IPS-18a (cell line): Measurements from ENCODE around the gene PLAC8L1.

ENCODE experiments used
- H3K27ac ChIP-seq: one replicate; pipeline ENCODE4 v1.5.1; 2013; ENCODE audit warnings: low read length
- H3K27me3 ChIP-seq: one replicate; pipeline ENCODE4 v1.6.1; 2013; ENCODE audit warnings: mild to moderate bottlenecking, low read length; ENCODE audit not compliant: control insufficient read depth, insufficient read depth
- H3K36me3 ChIP-seq: one replicate; pipeline ENCODE4 v1.6.1; 2013; ENCODE audit warnings: low read depth, low read length; ENCODE audit not compliant: control insufficient read depth
- H3K4me1 ChIP-seq: one replicate; pipeline ENCODE4 v1.6.1; 2013; ENCODE audit warnings: low read depth, low read length; ENCODE audit not compliant: control insufficient read depth
- H3K4me3 ChIP-seq: one replicate; pipeline ENCODE4 v1.5.1; 2013; ENCODE audit warnings: low read length
- H3K9ac ChIP-seq: one replicate; pipeline ENCODE4 v1.6.1; 2013; ENCODE audit warnings: mild to moderate bottlenecking, low read length, moderate library complexity
- H3K9me3 ChIP-seq: one replicate; pipeline ENCODE4 v1.6.1; 2013; ENCODE audit warnings: low read depth, low read length; ENCODE audit not compliant: control insufficient read depth

The PLAC8L1 gene

DNA sequence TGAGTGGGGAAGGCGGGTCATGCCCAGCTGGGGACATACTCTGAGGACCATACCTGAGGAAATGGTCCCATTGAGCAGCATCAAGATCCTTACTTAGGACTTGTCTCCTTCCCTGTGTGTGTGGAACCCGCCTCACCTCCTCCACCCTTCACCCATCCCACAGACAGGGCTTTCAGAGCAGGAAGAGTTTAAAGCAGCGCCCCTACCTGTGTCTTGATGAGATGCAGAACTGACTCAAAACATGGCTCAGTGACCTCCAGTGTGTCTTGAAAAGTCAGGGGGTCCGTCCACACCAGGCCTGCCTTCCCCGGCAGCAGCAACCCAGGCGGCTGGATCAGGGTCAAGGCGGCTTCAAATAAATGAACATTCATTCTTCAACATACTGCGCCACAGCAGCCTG is 38.4 kb downstream of the PLAC8L1 start:
- Histone ChIP-seq H3K4me1 (no peaks in the 10 kb centered on the region), H3K4me3 (no peak overlapping the region), H3K9me3 (no peaks in the 10 kb centered on the region), H3K27me3 (peaks cover 4% of the 10 kb centered on the region), H3K27ac (no peak overlapping the region), H3K9ac (no peak overlapping the region), H3K36me3 (no peaks in the 10 kb centered on the region)

DNA sequence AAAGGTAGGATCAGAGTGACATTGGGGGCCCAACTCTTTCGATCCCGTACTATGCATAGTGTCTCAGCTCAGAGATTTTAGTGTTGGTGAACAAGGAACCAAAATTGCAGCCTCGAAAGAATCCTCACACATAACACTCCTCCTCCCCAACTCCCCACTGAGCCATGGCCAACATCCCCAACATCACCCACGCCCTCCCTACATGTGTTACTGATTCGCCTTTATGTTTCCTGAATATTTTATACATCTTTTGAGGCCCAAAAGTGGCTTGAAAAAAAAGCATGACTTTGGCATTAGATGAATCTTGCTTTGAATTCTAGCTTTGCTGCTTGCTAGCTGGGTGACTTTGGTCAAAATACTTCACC is 45.2 kb downstream of the PLAC8L1 start:
- Histone ChIP-seq H3K4me1 (no peaks in the 10 kb centered on the region), H3K36me3 (no peaks in the 10 kb centered on the region), H3K9ac (no peak overlapping the region), H3K4me3 (no peak overlapping the region), H3K27me3 (no peaks in the 10 kb centered on the region), H3K9me3 (no peaks in the 10 kb centered on the region), H3K27ac (no peak overlapping the region)

DNA sequence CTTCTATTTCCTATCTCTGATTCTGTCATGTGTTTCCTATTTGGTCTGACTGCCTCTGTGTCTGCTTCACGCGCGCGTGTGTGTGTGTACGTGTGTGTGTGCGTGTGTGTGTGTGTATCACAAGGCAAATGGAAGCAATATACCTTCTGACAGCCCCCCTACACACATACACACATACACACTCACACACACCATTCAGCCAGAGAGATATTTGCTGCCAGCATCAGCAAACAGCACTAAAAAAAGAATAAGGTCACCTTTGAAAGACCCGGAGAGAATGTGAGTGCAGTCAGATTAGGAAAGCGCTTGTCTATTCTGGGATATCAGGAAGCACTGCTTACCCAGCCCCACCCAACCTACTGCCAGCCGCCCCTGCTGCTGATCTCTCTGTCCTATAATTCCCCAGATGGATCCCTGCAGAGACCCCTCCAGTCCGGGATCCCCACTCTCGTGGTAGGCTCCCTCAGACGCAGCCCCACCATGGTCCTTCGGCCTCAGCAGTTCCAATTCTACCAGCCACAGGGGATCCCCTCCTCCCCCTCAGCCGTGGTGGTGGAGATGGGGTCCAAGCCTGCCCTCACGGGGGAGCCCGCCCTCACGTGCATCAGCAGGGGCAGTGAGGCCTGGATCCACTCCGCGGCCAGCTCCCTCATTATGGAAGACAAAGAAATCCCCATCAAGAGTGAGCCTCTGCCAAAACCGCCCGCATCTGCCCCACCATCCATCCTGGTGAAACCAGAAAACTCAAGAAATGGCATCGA is 45.7 kb downstream of the PLAC8L1 start:
- no peak overlapping the region for H3K27ac ChIP-seq
- H3K9me3 ChIP-seq: no peaks in the 10 kb centered on the region
- no peaks in the 10 kb centered on the region for H3K4me1 ChIP-seq
- no peak overlapping the region for H3K9ac ChIP-seq
- H3K36me3 ChIP-seq: no peaks in the 10 kb centered on the region
- no peak overlapping the region for H3K4me3 ChIP-seq
- no peaks in the 10 kb centered on the region for H3K27me3 ChIP-seq

DNA sequence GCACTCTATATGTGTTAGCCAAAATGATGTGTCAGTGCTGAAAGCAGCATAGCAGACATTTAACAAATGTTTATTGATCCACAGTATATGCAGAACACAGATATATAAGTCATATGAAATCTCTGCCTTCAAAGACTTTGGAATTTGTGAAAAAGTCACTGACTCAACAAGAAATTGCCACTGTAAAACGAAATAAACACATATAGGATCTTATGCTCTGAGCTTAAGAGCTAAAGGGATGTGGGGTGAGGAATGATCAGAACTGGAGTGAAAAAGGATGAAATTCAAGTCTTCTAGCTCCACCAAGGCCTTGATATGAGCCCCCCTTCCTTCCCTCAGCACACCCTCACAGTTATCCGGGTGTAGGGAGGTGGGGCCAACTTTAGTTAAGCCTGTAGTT is 49.9 kb downstream of the PLAC8L1 start:
- H3K27ac ChIP-seq: no peak overlapping the region
- no peaks in the 10 kb centered on the region for H3K9me3 ChIP-seq
- no peak overlapping the region for H3K4me3 ChIP-seq
- no peaks in the 10 kb centered on the region for H3K27me3 ChIP-seq
- no peaks in the 10 kb centered on the region for H3K4me1 ChIP-seq
- no peak overlapping the region for H3K9ac ChIP-seq
- no peaks in the 10 kb centered on the region for H3K36me3 ChIP-seq

DNA sequence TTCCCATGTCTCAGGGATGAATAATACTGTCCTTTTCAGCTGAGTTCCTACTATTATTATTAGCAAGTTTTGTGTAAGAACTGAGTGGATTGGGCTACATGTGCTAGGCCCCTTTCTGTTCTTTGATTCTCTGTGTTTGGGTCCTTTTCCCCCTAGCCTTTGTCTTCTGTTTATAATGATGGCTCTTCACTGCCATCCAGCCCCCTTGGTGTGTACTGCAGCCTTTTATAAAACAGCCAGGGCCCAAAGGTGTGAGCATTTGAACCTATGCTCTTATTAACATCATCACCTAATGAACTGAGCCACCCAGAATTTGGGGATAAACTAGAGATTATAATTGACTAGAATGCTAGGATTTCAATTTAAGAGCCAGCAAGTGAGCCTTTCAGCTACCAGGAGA is 52.6 kb downstream of the PLAC8L1 start:
- H3K27ac ChIP-seq: no peak overlapping the region
- H3K4me1 ChIP-seq: no peaks in the 10 kb centered on the region
- H3K4me3 ChIP-seq: no peak overlapping the region
- H3K27me3 ChIP-seq: no peaks in the 10 kb centered on the region
- H3K9me3 ChIP-seq: no peaks in the 10 kb centered on the region
- no peaks in the 10 kb centered on the region for H3K36me3 ChIP-seq
- no peak overlapping the region for H3K9ac ChIP-seq

DNA sequence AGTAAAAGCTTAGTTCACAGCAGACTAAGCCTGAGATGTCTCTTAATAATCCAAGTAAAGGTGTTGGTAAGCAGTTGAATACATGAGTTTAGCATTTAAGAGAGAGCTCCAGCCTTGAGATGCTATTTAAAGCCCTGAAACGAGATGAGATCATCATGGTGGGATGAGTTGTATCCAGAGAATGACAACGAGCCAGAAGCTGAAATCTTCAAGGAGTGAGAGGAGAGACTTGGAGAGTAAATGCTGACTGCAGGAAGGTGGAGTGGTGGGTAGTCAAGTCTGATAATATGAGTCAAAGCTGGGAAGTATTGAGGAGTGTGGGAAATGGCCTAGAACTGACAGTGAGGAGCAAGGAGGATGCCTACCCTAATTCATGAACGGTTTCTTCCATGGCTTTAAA is 53.7 kb downstream of the PLAC8L1 start:
- Histone ChIP-seq H3K36me3 (no peaks in the 10 kb centered on the region), H3K4me3 (no peak overlapping the region), H3K9me3 (no peaks in the 10 kb centered on the region), H3K27me3 (no peaks in the 10 kb centered on the region), H3K9ac (no peak overlapping the region), H3K4me1 (no peaks in the 10 kb centered on the region), H3K27ac (no peak overlapping the region)

DNA sequence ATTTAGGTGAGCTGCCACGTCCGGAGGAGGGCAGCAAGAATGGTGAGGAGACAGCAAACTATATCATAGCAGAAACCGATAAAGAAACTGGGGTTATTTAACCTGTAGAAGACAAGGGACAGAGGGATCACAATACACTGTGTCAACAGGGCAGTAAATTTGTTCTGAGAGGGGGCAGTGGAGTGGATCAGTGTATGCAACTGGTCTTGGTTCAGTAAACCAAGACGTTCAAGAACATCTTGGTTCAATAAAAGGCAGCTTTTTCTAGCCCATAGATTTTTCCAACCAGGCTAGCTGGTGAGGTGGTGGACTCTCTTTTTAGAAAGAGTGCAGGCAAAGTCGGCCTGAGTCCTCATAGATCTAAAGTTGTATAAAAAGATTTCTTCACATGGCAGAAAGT is 55.3 kb downstream of the PLAC8L1 start:
- Histone ChIP-seq H3K4me3 (no peak overlapping the region), H3K36me3 (no peaks in the 10 kb centered on the region), H3K27me3 (no peaks in the 10 kb centered on the region), H3K9ac (no peak overlapping the region), H3K4me1 (no peaks in the 10 kb centered on the region), H3K27ac (no peak overlapping the region), H3K9me3 (no peaks in the 10 kb centered on the region)

DNA sequence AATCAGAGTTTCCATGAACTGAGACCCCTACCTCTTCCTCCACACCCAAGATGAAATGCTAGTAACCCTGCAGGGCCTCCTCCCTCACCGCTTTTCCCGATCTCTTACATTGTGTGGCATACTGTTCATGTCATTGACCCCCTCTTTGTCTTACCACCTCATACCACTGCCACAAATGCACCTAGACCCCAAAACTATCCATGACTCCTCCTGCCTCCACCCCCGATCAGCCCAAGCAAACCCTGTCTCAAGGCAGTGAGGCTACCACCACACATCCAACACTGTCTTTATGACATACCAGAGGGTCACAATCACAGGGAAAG is 55.7 kb downstream of the PLAC8L1 start:
- no peaks in the 10 kb centered on the region for H3K9me3 ChIP-seq
- no peaks in the 10 kb centered on the region for H3K4me1 ChIP-seq
- no peak overlapping the region for H3K4me3 ChIP-seq
- H3K36me3 ChIP-seq: no peaks in the 10 kb centered on the region
- no peaks in the 10 kb centered on the region for H3K27me3 ChIP-seq
- no peak overlapping the region for H3K27ac ChIP-seq
- H3K9ac ChIP-seq: no peak overlapping the region

DNA sequence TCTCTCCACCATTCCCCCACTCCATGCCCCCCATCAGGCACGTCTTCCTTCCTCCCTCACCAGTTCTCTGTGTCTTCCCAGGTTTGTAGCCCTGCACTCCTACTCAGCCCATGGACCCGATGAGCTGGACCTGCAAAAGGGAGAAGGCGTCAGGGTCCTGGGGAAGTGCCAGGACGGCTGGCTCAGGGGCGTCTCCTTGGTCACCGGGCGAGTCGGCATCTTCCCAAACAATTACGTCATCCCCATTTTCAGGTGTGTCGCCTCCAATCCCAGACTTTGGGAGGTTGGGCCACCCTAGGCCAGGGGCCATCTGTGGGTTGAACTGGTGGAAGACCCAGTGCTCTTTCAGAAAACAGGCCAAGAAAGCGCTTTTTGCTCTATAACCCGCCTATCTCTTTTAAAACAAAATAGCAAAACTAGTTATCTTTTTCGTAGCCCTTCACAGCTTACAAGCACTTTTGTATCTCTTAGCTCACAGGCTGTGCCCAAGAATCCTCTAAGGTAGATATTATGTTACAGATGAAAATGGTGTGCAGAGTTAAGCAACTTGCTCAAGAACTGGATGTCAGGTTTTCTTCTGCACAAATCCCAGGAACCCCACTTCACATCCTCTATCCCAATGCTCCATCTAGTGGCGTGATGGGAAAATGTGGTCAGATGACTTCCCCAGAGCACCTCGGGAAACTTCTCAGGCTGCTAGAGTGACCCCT is 56.2 kb downstream of the PLAC8L1 start:
- Histone ChIP-seq H3K36me3 (no peaks in the 10 kb centered on the region), H3K4me3 (no peak overlapping the region), H3K9ac (no peak overlapping the region), H3K4me1 (no peaks in the 10 kb centered on the region), H3K27ac (no peak overlapping the region), H3K9me3 (no peaks in the 10 kb centered on the region), H3K27me3 (no peaks in the 10 kb centered on the region)

DNA sequence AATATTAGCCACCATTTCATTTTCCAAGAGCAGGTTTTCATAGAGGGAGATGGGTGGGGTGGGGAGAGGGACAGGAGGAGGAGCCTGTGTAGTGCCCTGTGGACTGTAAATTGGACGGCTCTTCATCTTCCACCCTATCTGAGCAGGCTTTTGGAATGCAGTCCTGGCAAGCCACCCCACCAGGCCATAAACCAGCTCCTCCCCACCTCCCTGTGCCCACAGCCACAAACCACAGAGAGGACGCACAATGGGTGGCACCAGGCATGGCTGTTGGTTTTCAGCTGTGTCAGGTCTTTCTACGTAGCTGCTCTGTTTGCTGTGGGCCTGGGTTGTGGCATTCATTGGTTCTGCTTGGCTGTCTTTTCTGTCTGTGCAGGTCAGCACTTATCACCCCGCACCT is 58.0 kb downstream of the PLAC8L1 start:
- H3K4me1 ChIP-seq: no peaks in the 10 kb centered on the region
- no peak overlapping the region for H3K27ac ChIP-seq
- H3K4me3 ChIP-seq: no peak overlapping the region
- H3K27me3 ChIP-seq: no peaks in the 10 kb centered on the region
- no peak overlapping the region for H3K9ac ChIP-seq
- H3K9me3 ChIP-seq: no peaks in the 10 kb centered on the region
- H3K36me3 ChIP-seq: no peaks in the 10 kb centered on the region

DNA sequence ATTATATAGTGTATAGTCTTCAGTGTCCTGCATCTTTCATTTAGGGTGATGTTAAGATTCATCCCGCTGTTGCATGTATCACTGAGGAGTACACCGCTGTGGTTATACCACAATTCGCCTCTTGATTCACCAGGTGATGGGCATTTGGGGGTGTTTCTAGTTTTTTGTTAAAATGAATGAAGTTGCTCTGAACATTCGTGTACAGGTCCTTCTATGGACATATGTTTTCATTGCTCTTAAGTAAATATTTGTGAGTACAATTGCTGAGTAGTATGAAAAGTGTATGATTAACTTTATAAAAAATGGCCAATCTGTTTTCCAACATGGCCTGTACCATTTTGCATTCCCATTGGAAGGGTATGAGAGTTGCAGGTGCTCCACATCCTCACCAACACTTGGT is 61.7 kb downstream of the PLAC8L1 start:
- no peaks in the 10 kb centered on the region for H3K4me1 ChIP-seq
- H3K27me3 ChIP-seq: no peaks in the 10 kb centered on the region
- no peak overlapping the region for H3K27ac ChIP-seq
- H3K4me3 ChIP-seq: no peak overlapping the region
- H3K9me3 ChIP-seq: no peaks in the 10 kb centered on the region
- no peaks in the 10 kb centered on the region for H3K36me3 ChIP-seq
- H3K9ac ChIP-seq: no peak overlapping the region

DNA sequence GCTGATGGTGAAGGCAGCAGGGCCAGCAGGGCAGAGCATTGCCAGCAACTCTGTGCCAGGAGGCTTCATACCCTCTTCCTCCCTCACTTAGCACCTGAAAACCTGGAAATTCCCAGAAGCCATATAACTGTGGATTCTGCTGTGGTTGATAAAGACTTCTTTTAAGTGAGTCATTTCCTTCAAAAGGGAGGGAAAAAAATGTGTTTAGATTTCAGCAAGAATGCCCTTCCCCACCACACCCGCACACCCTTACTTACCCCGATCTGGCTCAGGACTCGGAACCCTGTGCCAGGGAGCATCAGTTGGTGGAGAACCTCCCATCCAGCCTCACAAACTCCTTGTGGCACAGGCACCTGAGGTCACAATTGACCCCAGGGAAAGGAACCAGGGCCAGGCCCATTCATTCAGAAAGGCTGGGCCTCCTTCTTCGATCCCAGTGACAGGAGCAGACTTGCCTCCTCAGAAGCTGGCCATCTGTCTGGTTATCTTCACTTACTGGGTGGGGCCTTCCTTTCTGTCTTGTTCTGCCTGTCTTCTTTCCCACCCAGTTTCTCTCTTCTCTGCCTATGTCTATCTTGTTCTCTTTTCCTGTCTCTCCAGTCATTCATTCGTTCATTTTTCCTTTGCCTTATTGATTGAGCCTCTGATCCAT is 62.6 kb downstream of the PLAC8L1 start:
- no peaks in the 10 kb centered on the region for H3K27me3 ChIP-seq
- H3K27ac ChIP-seq: no peak overlapping the region
- no peaks in the 10 kb centered on the region for H3K9me3 ChIP-seq
- H3K4me1 ChIP-seq: no peaks in the 10 kb centered on the region
- no peaks in the 10 kb centered on the region for H3K36me3 ChIP-seq
- H3K9ac ChIP-seq: no peak overlapping the region
- H3K4me3 ChIP-seq: no peak overlapping the region
